GM13977 (cell line): ENCODE results near the gene CACYBP.
"Not testable (repeated sequence)": the region's sequence is repeated elsewhere in the genome, so short reads cannot be mapped to it uniquely, and the experiment has no call there.

ENCODE experiments used
- DNase-seq: peaks from one replicate; pipeline ENCODE4 v3.0.0; 2012; ENCODE audit warnings: low spot score
- in situ Hi-C: fragments of 300-500 bp; cut with MboI; formaldehyde crosslinking; loops from one replicate; pipeline ENCODE4 v1.12.0; 2022; ENCODE audit warnings: low sequenced_read_pairs, low pct_unique_long_range_greater_than_20kb, mixed read lengths, inconsistent platforms; ENCODE audit not compliant: unreplicated experiment
- TF ChIP-seq, protein P1 (sequence below): IDR thresholded peaks from 2 replicates; pipeline ENCODE4 v1.5.1; 2012; ENCODE audit warnings: mild to moderate bottlenecking, control low read depth; ENCODE audit not compliant: insufficient read depth; ENCODE audit errors: extremely low read depth, missing control alignments

CACYBP gene

DNA sequence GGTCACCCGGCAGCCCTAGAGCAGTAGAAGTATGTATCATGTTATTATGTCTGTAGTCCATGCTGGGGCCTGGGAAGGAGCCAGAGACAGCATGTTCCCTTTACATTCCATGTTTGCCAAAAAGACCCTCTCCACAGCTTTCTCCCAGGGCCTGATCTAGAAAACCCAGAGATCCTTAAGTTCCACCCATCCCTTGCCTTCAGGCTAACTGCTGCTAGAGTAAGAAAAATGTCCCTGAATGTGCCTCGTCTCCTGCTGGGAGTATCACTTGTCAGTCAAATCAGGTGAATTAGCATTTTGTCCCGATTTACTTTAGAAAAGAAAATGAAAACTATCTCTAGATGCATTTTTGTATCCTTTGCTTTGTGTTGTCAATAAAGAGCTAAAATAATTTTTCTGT, 36.7 kb downstream of the CACYBP start:
- DNase-seq: no peak
- in situ Hi-C loops: loop anchor here (25.0 kb wide), 1 partner anchor 301 kb away; no protein-coding TSS in a partner anchor
- TF ChIP-seq, protein P1, sequence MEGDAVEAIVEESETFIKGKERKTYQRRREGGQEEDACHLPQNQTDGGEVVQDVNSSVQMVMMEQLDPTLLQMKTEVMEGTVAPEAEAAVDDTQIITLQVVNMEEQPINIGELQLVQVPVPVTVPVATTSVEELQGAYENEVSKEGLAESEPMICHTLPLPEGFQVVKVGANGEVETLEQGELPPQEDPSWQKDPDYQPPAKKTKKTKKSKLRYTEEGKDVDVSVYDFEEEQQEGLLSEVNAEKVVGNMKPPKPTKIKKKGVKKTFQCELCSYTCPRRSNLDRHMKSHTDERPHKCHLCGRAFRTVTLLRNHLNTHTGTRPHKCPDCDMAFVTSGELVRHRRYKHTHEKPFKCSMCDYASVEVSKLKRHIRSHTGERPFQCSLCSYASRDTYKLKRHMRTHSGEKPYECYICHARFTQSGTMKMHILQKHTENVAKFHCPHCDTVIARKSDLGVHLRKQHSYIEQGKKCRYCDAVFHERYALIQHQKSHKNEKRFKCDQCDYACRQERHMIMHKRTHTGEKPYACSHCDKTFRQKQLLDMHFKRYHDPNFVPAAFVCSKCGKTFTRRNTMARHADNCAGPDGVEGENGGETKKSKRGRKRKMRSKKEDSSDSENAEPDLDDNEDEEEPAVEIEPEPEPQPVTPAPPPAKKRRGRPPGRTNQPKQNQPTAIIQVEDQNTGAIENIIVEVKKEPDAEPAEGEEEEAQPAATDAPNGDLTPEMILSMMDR: no peak

DNA sequence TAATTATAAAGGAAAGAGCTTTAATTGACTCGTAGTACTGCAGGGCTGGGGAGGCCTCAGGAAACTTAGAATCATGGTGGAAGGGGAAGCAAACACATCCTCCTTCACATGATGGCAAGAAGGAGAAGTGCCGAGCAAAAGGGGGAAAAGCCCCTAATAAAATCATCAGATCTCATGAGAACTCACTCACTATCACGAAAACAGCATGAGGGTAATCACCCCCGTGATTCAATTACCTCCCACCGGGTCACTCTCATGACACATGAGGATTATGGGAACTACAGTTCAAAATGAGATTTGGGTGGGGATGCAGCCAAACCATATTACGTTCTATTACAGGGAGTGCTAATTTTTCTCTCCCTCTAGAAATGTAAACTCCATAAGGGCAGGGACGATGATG, 37.7 kb downstream of the CACYBP start:
- in situ Hi-C loops: loop anchor here (25.0 kb wide), 1 partner anchor 300 kb away; no protein-coding TSS in a partner anchor
- no peak for DNase-seq
- TF ChIP-seq, protein P1: no peak

DNA sequence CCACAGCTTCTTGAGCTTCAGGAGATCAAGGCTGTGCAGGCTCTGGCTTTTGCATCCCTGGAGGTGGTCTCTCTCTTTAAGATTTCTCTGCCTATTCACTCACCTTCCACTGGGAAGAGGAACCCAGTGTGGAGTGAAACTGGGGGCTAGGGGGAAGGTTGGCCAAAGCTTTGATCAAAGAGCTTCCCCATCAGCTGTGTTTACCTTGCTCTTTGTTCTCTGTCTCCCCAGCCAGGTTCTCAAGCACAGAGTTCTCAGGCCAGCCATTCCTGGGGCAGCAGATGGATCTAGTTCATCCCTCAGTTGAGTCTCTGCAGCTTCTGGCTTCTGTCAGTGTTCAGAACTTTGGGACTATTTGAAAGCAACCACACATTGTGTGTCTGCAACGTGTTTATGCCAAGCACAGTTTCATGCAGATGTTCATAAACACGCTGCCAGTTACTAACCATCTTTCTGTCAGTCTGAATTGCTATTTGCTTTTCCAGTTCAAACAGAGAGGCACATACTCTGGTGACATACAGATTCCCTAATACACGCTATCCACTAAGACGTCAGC, 40.7 kb downstream of the CACYBP start:
- DNase-seq: no peak
- TF ChIP-seq, protein P1: no peak
- in situ Hi-C loops: loop anchor here (10.0 to 25.0 kb wide), 2 partner anchors 84 to 297 kb away; no protein-coding TSS in a partner anchor

DNA sequence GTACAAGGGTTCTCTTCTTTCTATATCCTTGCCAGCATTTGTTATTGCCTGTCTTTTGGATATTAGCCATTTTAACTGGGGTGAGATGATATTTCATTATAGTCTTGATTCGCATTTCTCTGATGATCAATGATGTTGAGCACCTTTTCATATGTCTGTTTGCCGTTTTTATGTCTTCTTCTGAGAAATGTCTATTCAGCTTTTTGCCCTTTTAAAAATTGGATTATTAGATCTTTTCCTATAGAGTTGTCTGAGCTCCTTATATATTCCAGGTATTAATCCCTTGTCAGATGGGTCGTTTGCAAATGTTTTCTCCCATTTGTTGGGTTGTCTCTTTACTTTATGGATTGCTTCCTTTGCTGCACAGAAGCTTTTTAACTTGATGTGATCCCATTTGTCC, 42.9 kb downstream of the CACYBP start:
- TF ChIP-seq, protein P1: no peak
- in situ Hi-C loops: loop anchor here (10.0 to 25.0 kb wide), 2 partner anchors 82 to 295 kb away; no protein-coding TSS in a partner anchor
- no peak for DNase-seq

DNA sequence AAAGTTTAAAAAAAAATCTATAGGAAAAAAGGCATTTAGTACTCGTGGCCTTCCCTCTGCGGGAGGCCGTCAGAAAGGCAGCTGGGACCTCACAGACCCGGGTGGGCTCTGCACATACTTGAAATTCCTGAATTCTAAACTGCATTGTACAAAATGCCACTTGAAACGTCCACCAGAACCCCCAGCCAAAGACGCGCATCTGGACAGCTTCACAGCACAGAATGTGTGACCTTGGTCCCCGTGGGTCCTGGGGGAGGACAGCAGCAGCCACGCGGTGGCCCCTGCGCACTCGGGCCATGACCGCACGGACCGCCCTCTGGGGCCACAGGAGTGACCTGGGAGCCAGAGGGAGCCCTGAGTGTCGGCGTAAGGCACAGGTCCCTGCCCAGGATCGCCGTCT, 44.1 kb downstream of the CACYBP start:
- no peak for DNase-seq
- in situ Hi-C loops: loop anchor here (10.0 to 25.0 kb wide), 2 partner anchors 81 to 293 kb away; no protein-coding TSS in a partner anchor
- TF ChIP-seq, protein P1: no peak

DNA sequence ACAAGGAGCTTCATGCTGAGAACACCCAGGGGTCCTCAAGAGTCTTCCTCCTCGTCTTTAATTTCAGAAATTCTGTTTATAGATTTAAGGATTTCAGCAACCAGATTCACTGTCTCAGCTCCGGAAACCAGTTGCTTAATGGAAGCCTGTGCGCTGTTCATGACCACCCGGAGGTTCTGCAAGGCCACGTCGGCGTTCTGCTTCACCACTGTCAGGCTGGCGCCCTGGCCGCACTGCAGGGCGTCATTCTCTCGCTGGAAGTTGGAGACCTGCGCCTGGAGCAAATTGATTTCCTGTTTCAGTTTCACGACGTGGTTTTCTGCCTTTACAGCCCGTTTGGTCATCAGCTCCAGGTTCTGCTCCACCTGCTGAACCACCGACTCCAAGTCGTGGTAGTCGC, 44.8 kb downstream of the CACYBP start:
- not testable (repeated sequence) for DNase-seq
- in situ Hi-C loops: loop anchor here (10.0 to 25.0 kb wide), 2 partner anchors 80 to 293 kb away; no protein-coding TSS in a partner anchor

DNA sequence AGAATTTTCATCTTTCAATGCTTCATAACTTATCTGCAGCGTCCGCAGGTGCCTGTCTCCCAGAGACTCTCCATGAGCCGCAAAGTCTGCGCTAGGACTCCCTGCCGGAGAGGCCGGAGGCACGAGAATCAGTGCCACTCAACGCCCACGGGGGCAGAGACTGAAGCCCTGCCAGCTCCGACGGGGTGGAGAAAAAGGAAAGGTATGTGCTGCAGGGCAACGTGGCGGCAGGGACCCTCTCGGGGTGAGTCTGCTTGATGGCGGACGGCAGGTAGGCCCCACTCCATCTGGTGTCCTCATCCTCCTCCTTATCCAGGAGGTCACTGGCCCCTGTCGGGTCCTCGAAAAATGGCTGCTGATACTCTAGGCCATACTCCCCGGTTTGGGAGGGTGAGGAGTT, 45.4 kb downstream of the CACYBP start:
- TF ChIP-seq, protein P1: no peak
- in situ Hi-C loops: loop anchor here (10.0 to 25.0 kb wide), 2 partner anchors 80 to 292 kb away; no protein-coding TSS in a partner anchor
- no peak for DNase-seq
